Activated naive CD4-positive, alpha-beta T cell treated with anti-CD3 and anti-CD28 coated beads, Interleukin-2, amount 50 U/mL, for 24 hours (primary cell): ENCODE results near the gene LRRC47.

Source experiments
- H3K27ac Mint-ChIP-seq: one replicate; pipeline ENCODE4 v1.8.0; 2021; ENCODE audit warnings: mild to moderate bottlenecking, mixed read lengths
- H3K27me3 Mint-ChIP-seq: one replicate; pipeline ENCODE4 v1.8.0; 2021; ENCODE audit warnings: mixed read lengths
- H3K36me3 Mint-ChIP-seq: one replicate; pipeline ENCODE4 v1.8.0; 2021; ENCODE audit warnings: mixed read lengths
- H3K4me1 Mint-ChIP-seq: one replicate; pipeline ENCODE4 v1.8.0; 2021; ENCODE audit warnings: mixed read lengths
- H3K4me3 Mint-ChIP-seq: one replicate; pipeline ENCODE4 v1.8.0; 2021; ENCODE audit warnings: mild to moderate bottlenecking, mixed read lengths
- H3K9me3 Mint-ChIP-seq: one replicate; pipeline ENCODE4 v1.8.0; 2021; ENCODE audit warnings: mixed read lengths

Gene LRRC47

GRCh38 chr1:3740042-3740441, 56.3 kb downstream of the LRRC47 start:
- Mint-ChIP-seq H3K36me3 (no peaks in the 10 kb centered on the region), H3K9me3 (no peaks in the 10 kb centered on the region), H3K4me3 (no peak overlapping the region), H3K27ac (no peak overlapping the region), H3K4me1 (peaks cover 11% of the 10 kb centered on the region), H3K27me3 (no peaks in the 10 kb centered on the region)

DNA sequence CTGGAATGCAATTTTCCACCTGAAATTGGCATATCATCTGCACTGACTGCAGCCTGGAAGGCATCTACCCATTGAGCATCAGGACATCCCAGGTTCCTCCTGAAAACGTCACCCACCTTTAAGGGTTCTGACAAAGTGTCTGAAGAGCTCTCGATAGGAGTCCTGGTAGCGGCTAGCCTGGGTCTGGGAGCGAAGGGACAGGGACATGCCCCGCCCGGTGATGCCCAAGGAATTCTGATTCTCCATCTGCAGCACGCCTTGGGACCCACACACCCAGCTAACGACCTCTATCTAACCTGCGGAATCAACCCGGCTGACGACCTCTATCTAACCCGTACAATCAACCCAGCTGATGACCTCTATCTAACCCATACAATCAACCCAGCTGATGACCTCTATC, 57.4 kb downstream of the LRRC47 start:
- Mint-ChIP-seq H3K27me3 (no peaks in the 10 kb centered on the region), H3K9me3 (no peaks in the 10 kb centered on the region), H3K36me3 (no peaks in the 10 kb centered on the region), H3K27ac (no peak overlapping the region), H3K4me3 (no peak overlapping the region), H3K4me1 (peaks cover 4% of the 10 kb centered on the region)

DNA sequence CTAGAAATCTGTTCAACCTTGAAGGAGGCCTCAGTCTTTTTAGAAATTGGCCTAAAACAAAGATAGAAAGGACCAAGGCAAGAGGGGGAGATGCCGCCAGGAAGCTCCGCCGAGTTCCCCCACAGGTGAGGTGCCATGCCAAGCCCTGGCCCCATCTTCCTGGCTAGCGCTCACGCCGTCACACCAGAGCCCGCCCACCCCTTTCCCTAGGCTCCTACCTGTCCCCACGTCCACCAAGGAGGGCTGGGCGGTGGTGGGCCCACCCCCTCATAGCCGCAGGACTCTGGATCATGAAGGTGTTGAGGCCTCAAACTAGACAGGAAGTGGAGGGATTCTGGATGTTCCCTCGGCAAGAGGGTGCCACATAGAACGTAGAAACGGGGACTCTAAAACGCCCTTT, 59.6 kb downstream of the LRRC47 start:
- Mint-ChIP-seq H3K9me3 (no peaks in the 10 kb centered on the region), H3K4me1 (no peaks in the 10 kb centered on the region), H3K27me3 (no peaks in the 10 kb centered on the region), H3K4me3 (no peak overlapping the region), H3K27ac (no peak overlapping the region), H3K36me3 (no peaks in the 10 kb centered on the region)

GRCh38 chr1:3736131-3736561, 60.2 kb downstream of the LRRC47 start:
- H3K27ac Mint-ChIP-seq: no peak overlapping the region
- no peaks in the 10 kb centered on the region for H3K27me3 Mint-ChIP-seq
- no peaks in the 10 kb centered on the region for H3K9me3 Mint-ChIP-seq
- H3K4me3 Mint-ChIP-seq: no peak overlapping the region
- no peaks in the 10 kb centered on the region for H3K4me1 Mint-ChIP-seq
- no peaks in the 10 kb centered on the region for H3K36me3 Mint-ChIP-seq

- H3K27ac Mint-ChIP-seq: no peak overlapping the region
- H3K4me1 Mint-ChIP-seq: no peaks in the 10 kb centered on the region
- H3K36me3 Mint-ChIP-seq: no peaks in the 10 kb centered on the region
- H3K9me3 Mint-ChIP-seq: no peaks in the 10 kb centered on the region
- H3K4me3 Mint-ChIP-seq: no peak overlapping the region
- H3K27me3 Mint-ChIP-seq: no peaks in the 10 kb centered on the region
These were observed 60.6 kb downstream of the LRRC47 start for GRCh38 chr1:3735688-3736087.

GRCh38 chr1:3735027-3735681, 61.1 kb downstream of the LRRC47 start:
- Mint-ChIP-seq H3K27ac (no peak overlapping the region), H3K27me3 (no peaks in the 10 kb centered on the region), H3K4me1 (no peaks in the 10 kb centered on the region), H3K9me3 (no peaks in the 10 kb centered on the region), H3K36me3 (no peaks in the 10 kb centered on the region), H3K4me3 (no peak overlapping the region)

GRCh38 chr1:3734602-3735001, 61.7 kb downstream of the LRRC47 start:
- Mint-ChIP-seq H3K27me3 (no peaks in the 10 kb centered on the region), H3K27ac (no peak overlapping the region), H3K36me3 (no peaks in the 10 kb centered on the region), H3K4me1 (no peaks in the 10 kb centered on the region), H3K4me3 (no peak overlapping the region), H3K9me3 (no peaks in the 10 kb centered on the region)

- Mint-ChIP-seq H3K27ac (no peak overlapping the region), H3K9me3 (no peaks in the 10 kb centered on the region), H3K4me3 (no peak overlapping the region), H3K36me3 (no peaks in the 10 kb centered on the region), H3K27me3 (no peaks in the 10 kb centered on the region), H3K4me1 (no peaks in the 10 kb centered on the region)
These were observed 62.3 kb downstream of the LRRC47 start for GRCh38 chr1:3733883-3734589.

DNA sequence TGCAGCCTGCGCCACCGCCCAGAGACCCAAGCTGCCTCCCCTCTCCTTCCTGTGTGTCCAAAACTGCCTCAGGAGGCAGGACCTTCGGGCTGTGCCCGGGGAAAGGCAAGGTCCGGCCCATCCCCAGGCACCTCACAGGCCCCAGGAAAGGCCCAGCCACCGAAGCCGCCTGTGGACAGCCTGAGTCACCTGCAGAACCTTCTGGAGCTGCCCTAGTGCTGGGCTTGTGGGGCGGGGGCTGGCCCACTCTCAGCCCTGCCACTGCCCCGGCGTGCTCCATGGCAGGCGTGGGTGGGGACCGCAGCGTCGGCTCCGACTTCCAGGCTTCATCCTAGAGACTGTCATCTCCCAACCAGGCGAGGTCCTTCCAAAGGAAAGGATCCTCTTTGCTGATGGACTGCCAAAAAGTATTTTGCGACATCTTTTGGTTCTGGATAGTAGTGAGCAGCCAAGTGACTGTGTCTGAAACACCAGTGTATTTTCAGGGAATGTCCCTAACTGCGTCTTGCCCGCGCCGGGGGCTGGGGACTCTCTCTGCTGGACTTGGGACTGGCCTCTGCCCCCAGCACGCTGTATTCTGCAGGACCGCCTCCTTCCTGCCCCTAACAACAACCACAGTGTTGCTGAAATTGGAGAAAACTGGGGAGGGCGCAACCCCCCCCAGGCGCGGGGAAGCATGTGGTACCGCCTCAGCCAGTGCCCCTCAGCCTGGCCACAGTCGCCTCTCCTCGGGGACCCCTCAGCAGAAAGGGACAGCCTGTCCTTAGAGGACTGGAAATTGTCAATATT, 63.0 kb downstream of the LRRC47 start:
- Mint-ChIP-seq H3K27ac (no peak overlapping the region), H3K27me3 (peaks cover 1% of the 10 kb centered on the region), H3K4me1 (no peaks in the 10 kb centered on the region), H3K9me3 (no peaks in the 10 kb centered on the region), H3K4me3 (no peak overlapping the region), H3K36me3 (no peaks in the 10 kb centered on the region)

DNA sequence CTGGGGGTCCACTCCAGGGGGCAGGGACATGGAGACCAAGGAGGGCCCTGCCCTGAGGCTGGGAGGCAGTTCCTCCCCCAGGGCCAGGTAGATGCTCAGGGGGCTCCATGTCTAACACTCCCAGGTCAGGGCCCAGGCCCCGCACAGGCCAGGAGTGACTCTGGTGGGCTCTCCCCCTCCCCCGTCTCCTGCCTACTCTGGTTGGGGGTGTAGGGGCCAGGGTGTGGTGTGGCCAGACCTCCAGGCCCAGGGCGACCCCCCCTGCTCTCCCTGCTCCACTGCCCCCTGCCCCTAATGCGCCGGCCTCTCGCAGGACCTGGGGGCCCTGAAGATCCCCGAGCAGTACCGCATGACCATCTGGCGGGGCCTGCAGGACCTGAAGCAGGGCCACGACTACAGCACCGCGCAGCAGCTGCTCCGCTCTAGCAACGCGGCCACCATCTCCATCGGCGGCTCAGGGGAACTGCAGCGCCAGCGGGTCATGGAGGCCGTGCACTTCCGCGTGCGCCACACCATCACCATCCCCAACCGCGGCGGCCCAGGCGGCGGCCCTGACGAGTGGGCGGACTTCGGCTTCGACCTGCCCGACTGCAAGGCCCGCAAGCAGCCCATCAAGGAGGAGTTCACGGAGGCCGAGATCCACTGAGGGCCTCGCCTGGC, 63.7 kb downstream of the LRRC47 start:
- no peak overlapping the region for H3K4me3 Mint-ChIP-seq
- no peak overlapping the region for H3K27ac Mint-ChIP-seq
- H3K27me3 Mint-ChIP-seq: peaks cover 1% of the 10 kb centered on the region
- H3K9me3 Mint-ChIP-seq: no peaks in the 10 kb centered on the region
- no peaks in the 10 kb centered on the region for H3K36me3 Mint-ChIP-seq
- H3K4me1 Mint-ChIP-seq: no peaks in the 10 kb centered on the region

- Mint-ChIP-seq H3K9me3 (no peaks in the 10 kb centered on the region), H3K27ac (no peak overlapping the region)
These were observed 64.5 kb downstream of the LRRC47 start for GRCh38 chr1:3731583-3732433.

DNA sequence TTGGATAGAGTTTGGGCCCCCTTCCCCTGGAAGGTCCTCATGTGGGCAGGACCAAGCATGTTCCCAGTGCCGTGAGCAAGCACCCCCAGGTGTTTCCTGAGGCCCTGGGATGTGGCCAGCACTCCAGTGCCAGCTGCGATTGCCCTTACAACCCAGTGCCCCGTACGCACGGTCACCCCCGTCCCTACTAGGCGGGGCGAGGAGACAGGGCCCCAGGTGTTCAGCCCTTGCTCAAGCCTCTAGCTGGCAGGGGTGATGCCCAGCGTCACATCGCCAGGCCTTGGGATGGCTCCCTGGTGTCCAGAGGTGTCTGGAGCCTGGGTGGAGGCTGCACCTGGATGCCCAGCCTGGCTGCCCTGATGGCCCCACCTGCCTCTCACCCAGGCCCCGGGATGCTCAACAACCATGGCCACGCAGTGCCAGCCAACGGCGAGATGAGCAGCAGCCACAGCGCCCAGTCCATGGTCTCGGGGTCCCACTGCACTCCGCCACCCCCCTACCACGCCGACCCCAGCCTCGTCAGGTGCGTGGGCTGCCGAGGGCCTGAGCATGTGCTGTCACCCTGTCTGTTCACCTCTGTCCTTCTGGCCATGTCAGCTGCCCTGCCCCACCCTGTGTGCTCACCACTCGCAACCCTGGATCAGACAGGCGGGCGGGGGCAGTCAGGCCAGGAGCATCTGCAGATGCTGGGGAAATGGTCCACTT, 65.6 kb downstream of the LRRC47 start:
- no peak overlapping the region for H3K4me3 Mint-ChIP-seq
- H3K4me1 Mint-ChIP-seq: no peaks in the 10 kb centered on the region
- H3K36me3 Mint-ChIP-seq: no peaks in the 10 kb centered on the region
- H3K27me3 Mint-ChIP-seq: peaks cover 1% of the 10 kb centered on the region
- no peaks in the 10 kb centered on the region for H3K9me3 Mint-ChIP-seq
- no peak overlapping the region for H3K27ac Mint-ChIP-seq

More at GRCh38 chr1:3731583-3732433, 64.5 kb downstream of the LRRC47 start:
- peaks cover 1% of the 10 kb centered on the region for H3K27me3 Mint-ChIP-seq
- H3K4me3 Mint-ChIP-seq: no peak overlapping the region
- H3K36me3 Mint-ChIP-seq: no peaks in the 10 kb centered on the region
- H3K4me1 Mint-ChIP-seq: no peaks in the 10 kb centered on the region

DNA sequence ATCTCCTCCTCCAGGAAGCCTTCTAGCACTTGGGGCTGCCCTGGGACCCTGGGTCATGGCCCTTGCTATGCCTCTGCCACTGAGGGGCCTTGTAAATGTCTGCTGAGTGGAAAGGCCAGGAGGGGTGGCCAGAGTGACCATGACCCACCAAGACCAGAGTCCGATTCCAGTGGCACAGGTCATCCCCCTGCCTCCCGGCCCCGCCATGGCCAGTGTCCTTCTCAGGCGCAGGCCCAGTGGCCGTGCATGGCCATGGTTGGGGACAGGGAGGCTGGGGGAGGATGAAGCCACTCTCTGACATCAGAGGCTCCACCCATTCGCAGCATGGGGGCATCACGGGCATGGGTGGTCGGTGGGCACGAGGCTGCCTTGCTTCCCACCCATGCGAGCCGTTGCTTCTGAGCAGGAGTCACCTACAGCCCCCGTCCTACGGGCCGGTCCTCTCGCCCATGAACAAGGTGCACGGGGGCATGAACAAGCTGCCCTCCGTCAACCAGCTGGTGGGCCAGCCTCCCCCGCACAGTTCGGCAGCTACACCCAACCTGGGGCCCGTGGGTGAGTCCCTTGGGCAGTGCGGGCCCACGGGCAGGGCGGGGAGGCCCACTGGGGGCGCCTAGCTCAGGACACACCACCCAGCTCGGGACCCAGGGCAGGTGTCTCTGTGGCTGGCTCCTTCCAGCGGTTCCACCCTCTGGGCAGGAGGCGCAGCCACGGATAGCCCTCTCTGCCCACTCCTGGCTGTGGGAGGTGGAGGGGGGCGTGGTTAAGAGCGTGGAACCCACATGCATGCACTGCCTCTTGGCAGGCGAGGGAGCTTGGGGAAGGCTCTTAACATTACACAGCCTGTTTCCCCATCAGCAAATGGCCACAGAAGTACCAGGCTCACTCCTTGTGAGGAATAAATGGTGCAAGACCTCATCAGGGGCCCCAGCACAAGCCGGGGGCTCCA, 66.4 kb downstream of the LRRC47 start:
- Mint-ChIP-seq H3K27me3 (peaks cover 1% of the 10 kb centered on the region), H3K27ac (no peak overlapping the region), H3K4me3 (no peak overlapping the region), H3K9me3 (no peaks in the 10 kb centered on the region), H3K36me3 (no peaks in the 10 kb centered on the region), H3K4me1 (no peaks in the 10 kb centered on the region)
